ENCODE results near the gene CDON. TPM values are rescaled to one million over a fixed set of nuclear protein-coding genes. Genes with fewer than 3 reads are reported as not detected.

The CDON gene
- total RNA-seq, 1 experiment from 2014 or later = 34.1 TPM

GRCh38 chr11:126106594-126107328, 44.1 kb upstream of the CDON start (continued):
- no peak for TF ChIP-seq ARID4B (CRISPR knock-in tag; IDR thresholded peaks at IDR 0.05; ENCODE audit: borderline replicate concordance)
- TF ChIP-seq FOXP4 (CRISPR knock-in tag; IDR thresholded peaks at IDR 0.05) = no peak
- TF ChIP-seq RELA (CRISPR knock-in tag; IDR thresholded peaks at IDR 0.05; ENCODE audit: borderline replicate concordance) = no peak
- TF ChIP-seq FOXJ3 (CRISPR knock-in tag; IDR thresholded peaks at IDR 0.05; ENCODE audit: borderline replicate concordance) = no peak
- no peak for TF ChIP-seq ERG (CRISPR knock-in tag; IDR thresholded peaks at IDR 0.05)

- CTCF ChIA-PET = interaction anchor here (2.2 kb wide), 1 partner anchor 8 kb away, joined by 7 read pairs; no protein-coding TSS in a partner anchor
- DNase-seq (ENCODE audit: low spot score) (no peak), ATAC-seq (no peak)
- 0 out of 2 replicates have a peak, but pooled peaks cover 3% of the 10 kb centered on the region for H3K9me3 Mint-ChIP-seq
- H3K27ac Mint-ChIP-seq = no peak overlapping the region; the same call in 1 of the 2 replicates
- no peak overlapping the region for H3K4me3 Mint-ChIP-seq
- H3K36me3 Mint-ChIP-seq = no peaks in the 10 kb centered on the region
- POLR2A ChIA-PET = interaction anchor here (1.8 kb wide), 1 partner anchor 11 kb away, joined by 6 read pairs; no protein-coding TSS in a partner anchor
- H3K4me1 Mint-ChIP-seq = peaks cover 58% of the 10 kb centered on the region
- H3K27me3 Mint-ChIP-seq (ENCODE audit: low read depth) = peaks cover 3% of the 10 kb centered on the region
- TF ChIP-seq ETV6 (CRISPR knock-in tag; IDR thresholded peaks at IDR 0.05) = no peak
- TF ChIP-seq NR2C2 (CRISPR knock-in tag; IDR thresholded peaks at IDR 0.05) = no peak
- no peak for TF ChIP-seq NFYB (CRISPR knock-in tag; conservative IDR thresholded peaks at IDR 0.05; ENCODE audit: low read depth)
- TF ChIP-seq EMX1 (CRISPR knock-in tag; IDR thresholded peaks at IDR 0.05) = no peak
- TF ChIP-seq ATF1 (CRISPR knock-in tag; IDR thresholded peaks at IDR 0.05) = no peak
- TF ChIP-seq E2F1 (CRISPR knock-in tag; IDR thresholded peaks at IDR 0.05) = no peak
- TF ChIP-seq FOXJ3 (CRISPR knock-in tag; IDR thresholded peaks at IDR 0.05; ENCODE audit: borderline replicate concordance) = no peak
- TF ChIP-seq ATF2 (CRISPR knock-in tag; IDR thresholded peaks at IDR 0.05; ENCODE audit: borderline replicate concordance, low read depth) = no peak
- TF ChIP-seq JUN (CRISPR knock-in tag; IDR thresholded peaks at IDR 0.05) = no peak
- no peak for TF ChIP-seq ZNF121 (CRISPR knock-in tag; IDR thresholded peaks at IDR 0.05)
- TF ChIP-seq MLX (CRISPR knock-in tag; IDR thresholded peaks at IDR 0.05) = no peak
- no peak for TF ChIP-seq SMAD3 (CRISPR knock-in tag; IDR thresholded peaks at IDR 0.05; ENCODE audit: borderline replicate concordance)
- no peak for TF ChIP-seq TP53 (CRISPR knock-in tag; IDR thresholded peaks at IDR 0.05)
- TF ChIP-seq AR (CRISPR knock-in tag; IDR thresholded peaks at IDR 0.05) = no peak
- no peak for TF ChIP-seq ZNF512 (CRISPR knock-in tag; IDR thresholded peaks at IDR 0.05; ENCODE audit: borderline replicate concordance)
- no peak for TF ChIP-seq ELF4 (CRISPR knock-in tag; IDR thresholded peaks at IDR 0.05; ENCODE audit: low read depth)
These were observed 43.0 kb upstream of the CDON start for GRCh38 chr11:126105748-126106080.
